Stimulated activated CD4-positive, alpha-beta T cell treated with anti-CD3 and anti-CD28 coated beads, Interleukin-15, amount 100 ng/mL, for 48 hours (primary cell): ENCODE results near the gene LYRM7.
"Not testable (repeated sequence)": the region's sequence is repeated elsewhere in the genome, so short reads cannot be mapped to it uniquely, and the experiment has no call there.

Source experiments
- DNase-seq, 2 donors: peaks; one replicate each; pipeline ENCODE4 v3.0.0-alpha.2; 2020; ENCODE audit warnings: low read depth in 2 of 2

The LYRM7 gene

GRCh38 chr5:131221008-131221703 is 50.4 kb downstream of the LYRM7 start:
- DNase-seq: no peak

- no peak for DNase-seq
Measured at GRCh38 chr5:131221888-131222287, 51.1 kb downstream of the LYRM7 start.

- DNase-seq: no peak
Measured at GRCh38 chr5:131222731-131223130, 52.0 kb downstream of the LYRM7 start.

GRCh38 chr5:131223751-131224386 is 53.1 kb downstream of the LYRM7 start:
- DNase-seq: no peak

GRCh38 chr5:131224387-131225201 is 53.9 kb downstream of the LYRM7 start:
- DNase-seq: no peak

- no peak for DNase-seq
Measured at GRCh38 chr5:131225282-131225974, 54.7 kb downstream of the LYRM7 start.

GRCh38 chr5:131226899-131227298 is 56.2 kb downstream of the LYRM7 start:
- DNase-seq: no peak

GRCh38 chr5:131228646-131229045 is 57.9 kb downstream of the LYRM7 start:
- DNase-seq: no peak

GRCh38 chr5:131229623-131230022 is 58.9 kb downstream of the LYRM7 start:
- DNase-seq: no peak

- no peak for DNase-seq
Measured at GRCh38 chr5:131230406-131230805, 59.7 kb downstream of the LYRM7 start.

GRCh38 chr5:131239686-131240085 is 68.9 kb downstream of the LYRM7 start:
- DNase-seq: no peak

- DNase-seq: no peak
Measured at GRCh38 chr5:131242728-131243255, 72.0 kb downstream of the LYRM7 start.

GRCh38 chr5:131245312-131245711 is 74.6 kb downstream of the LYRM7 start:
- no peak for DNase-seq

- DNase-seq: no peak
Measured at GRCh38 chr5:131245948-131246347, 75.2 kb downstream of the LYRM7 start.

GRCh38 chr5:131246504-131246903 is 75.8 kb downstream of the LYRM7 start:
- DNase-seq: no peak

- no peak for DNase-seq
Measured at GRCh38 chr5:131250751-131251475, 80.2 kb downstream of the LYRM7 start.

GRCh38 chr5:131252824-131253171 is 82.1 kb downstream of the LYRM7 start:
- DNase-seq: peak; percentile 60 to 69

- not testable (repeated sequence) for DNase-seq
Measured at GRCh38 chr5:131254025-131254424, 83.3 kb downstream of the LYRM7 start.

- DNase-seq: no peak
Measured at GRCh38 chr5:131254741-131255140, 84.0 kb downstream of the LYRM7 start.
